HG03066 (cell line): ENCODE measurements around the gene PRAMEF11.
"Not testable (repeated sequence)": the region's sequence is repeated elsewhere in the genome, so short reads cannot be mapped to it uniquely, and the experiment has no call there.

Source experiments
- ATAC-seq: cut with Tn5 transposase; IDR thresholded peaks from one replicate; pipeline ENCODE4 v1.9.1; 2021; ENCODE audit warnings: low read depth; ENCODE audit not compliant: unreplicated experiment

Gene PRAMEF11

GRCh38 chr1:12831310-12831709 is at the start of gene PRAMEF11:
PRAMEF11 (minus strand) TSS chr1:12831410; CDS start chr1:12828789, 2,621 bp downstream.
- not testable (repeated sequence) for ATAC-seq

- ATAC-seq: not testable (repeated sequence)
These were observed 47.2 kb upstream of the PRAMEF11 start for GRCh38 chr1:12878453-12878852.

GRCh38 chr1:12863131-12863880 is 32.1 kb upstream of the PRAMEF11 start:
- ATAC-seq: not testable (repeated sequence)

- ATAC-seq: not testable (repeated sequence)
These were observed 25.6 kb upstream of the PRAMEF11 start, which contains the start of gene PRAMEF2 for GRCh38 chr1:12856786-12857185. PRAMEF2 (plus strand) TSS chr1:12857086; CDS start chr1:12859010, 1,924 bp downstream.

- ATAC-seq: no peak
These were observed 20.6 kb upstream of the PRAMEF11 start for GRCh38 chr1:12851779-12852178.

- ATAC-seq: not testable (repeated sequence)
These were observed 17.4 kb upstream of the PRAMEF11 start, which contains the start of gene HNRNPCL1 for GRCh38 chr1:12848620-12849019. HNRNPCL1 (minus strand) TSS chr1:12848720; CDS start chr1:12848289, 431 bp downstream.

GRCh38 chr1:12833251-12833650 is 2.0 kb upstream of the PRAMEF11 start:
- not testable (repeated sequence) for ATAC-seq

- not testable (repeated sequence) for ATAC-seq
These were observed 12.1 kb downstream of the PRAMEF11 start for GRCh38 chr1:12819061-12819460.

GRCh38 chr1:12811409-12811784 is 19.8 kb downstream of the PRAMEF11 start:
- ATAC-seq: no peak

- ATAC-seq: no peak
These were observed 20.4 kb downstream of the PRAMEF11 start for GRCh38 chr1:12810691-12811408.

GRCh38 chr1:12809933-12810332 is 21.3 kb downstream of the PRAMEF11 start:
- no peak for ATAC-seq

GRCh38 chr1:12799730-12800129 is 31.5 kb downstream of the PRAMEF11 start:
- no peak for ATAC-seq

GRCh38 chr1:12798911-12799310 is 32.3 kb downstream of the PRAMEF11 start:
- no peak for ATAC-seq

- ATAC-seq: not testable (repeated sequence)
These were observed 40.1 kb downstream of the PRAMEF11 start, which contains the start of gene PRAMEF1 for GRCh38 chr1:12791097-12791496. PRAMEF1 (plus strand) TSS chr1:12791397; CDS start chr1:12793228, 1,831 bp downstream.

GRCh38 chr1:12784729-12785128 is 46.5 kb downstream of the PRAMEF11 start:
- not testable (repeated sequence) for ATAC-seq

GRCh38 chr1:12783783-12784182 is 47.4 kb downstream of the PRAMEF11 start:
- not testable (repeated sequence) for ATAC-seq

GRCh38 chr1:12781488-12781887 is 49.7 kb downstream of the PRAMEF11 start:
- not testable (repeated sequence) for ATAC-seq

GRCh38 chr1:12778907-12779306 is 52.3 kb downstream of the PRAMEF11 start:
- ATAC-seq: no peak

GRCh38 chr1:12778061-12778460 is 53.1 kb downstream of the PRAMEF11 start:
- ATAC-seq: no peak

- ATAC-seq: no peak
These were observed 54.2 kb downstream of the PRAMEF11 start for GRCh38 chr1:12776801-12777557.

- ATAC-seq: no peak
These were observed 55.8 kb downstream of the PRAMEF11 start for GRCh38 chr1:12775443-12775842.
